Activated B cell treated with CpG ODN at 0.5 μM for 24 hours (primary cell): Measurements from ENCODE around the gene FCHSD2. TPM values are rescaled to one million over a fixed set of nuclear protein-coding genes. Genes with fewer than 3 reads are reported as not detected.
A peak's percentile ranks its signal among the peaks of the same experiment; 100 is the strongest.
"Not testable (repeated sequence)": the region's sequence is repeated elsewhere in the genome, so short reads cannot be mapped to it uniquely, and the experiment has no call there.

Source experiments
- ATAC-seq: fragments of 200-7000 bp; cut with Tn5 transposase; one replicate; pipeline ENCODE4 v1.10.0; 2021; ENCODE audit warnings: low read depth, mild to moderate bottlenecking, moderate library complexity
- CTCF ChIA-PET: fragments of 350-600 bp; sonication (Branson Sonifier 250); formaldehyde crosslinking; loops from one replicate; lab custom pipeline; 2021; ENCODE audit warnings: antibody characterized with exemption; lab: Charles Lee
- POLR2A ChIA-PET: fragments of 350-600 bp; sonication (Branson Sonifier 250); formaldehyde crosslinking; loops from one replicate; lab custom pipeline; 2021; ENCODE audit warnings: antibody characterized with exemption; lab: Charles Lee
- DNase-seq: peaks from one replicate; pipeline ENCODE4 v3.0.0; 2022
- H3K27ac Mint-ChIP-seq: one replicate; pipeline ENCODE4 v1.8.0; 2020; ENCODE audit warnings: mixed read lengths
- H3K27me3 Mint-ChIP-seq: one replicate; pipeline ENCODE4 v1.8.0; 2021; ENCODE audit warnings: mixed read lengths
- H3K36me3 Mint-ChIP-seq: one replicate; pipeline ENCODE4 v1.8.0; 2021; ENCODE audit warnings: low read depth, mixed read lengths
- H3K4me1 Mint-ChIP-seq: one replicate; pipeline ENCODE4 v1.8.0; 2021; ENCODE audit warnings: mixed read lengths
- H3K4me3 Mint-ChIP-seq: one replicate; pipeline ENCODE4 v1.8.0; 2020; ENCODE audit warnings: mild to moderate bottlenecking, mixed read lengths
- H3K9me3 Mint-ChIP-seq: one replicate; pipeline ENCODE4 v1.8.0; 2020; ENCODE audit warnings: mixed read lengths
- CTCF ChIP-seq: fragments of 200-600 bp; IDR thresholded peaks from one replicate; pipeline ENCODE4 v1.8.0; 2022; ENCODE audit warnings: antibody characterized with exemption, mild to moderate bottlenecking
- intact Hi-C: fragments of 100-400 bp; cut with micrococcal nuclease; formaldehyde crosslinking; loops from one replicate; pipeline ENCODE4 v1.15.1; 2024
- total RNA-seq: library from RNA; stranded (reverse); gene quantifications from 2 replicates; pipeline ENCODE4 v1.2.3, GENCODE V29; 2022

FCHSD2 gene
- total RNA-seq, 1 donor from 2014 or later = 207 TPM

- ChIA-PET POLR2A (interaction anchor here (0.7 kb wide), 1 partner anchor 10 kb away, joined by 3 read pairs; no protein-coding TSS in a partner anchor), CTCF (no interaction called here)
- Mint-ChIP-seq H3K27me3 (no peaks in the 10 kb centered on the region), H3K27ac (peak overlapping the region; percentile 43), H3K36me3 (peaks cover 47% of the 10 kb centered on the region), H3K4me3 (no peak overlapping the region), H3K9me3 (peaks cover 6% of the 10 kb centered on the region), H3K4me1 (peaks cover 85% of the 10 kb centered on the region)
- ATAC-seq (peak; percentile 33), DNase-seq (no peak)
- intact Hi-C loops = no loop called here
- TF ChIP-seq CTCF = no peak
Observed at GRCh38 chr11:73070653-73071052, 71.5 kb downstream of the FCHSD2 start.

- DNase-seq, POLR2A ChIA-PET, H3K27me3 Mint-ChIP-seq, H3K9me3 Mint-ChIP-seq, intact Hi-C loops, ATAC-seq, CTCF ChIA-PET, H3K4me3 Mint-ChIP-seq: not testable (repeated sequence)
- Mint-ChIP-seq H3K27ac (peak overlapping the region; percentile 60), H3K36me3 (peaks cover 61% of the 10 kb centered on the region), H3K4me1 (peaks cover 98% of the 10 kb centered on the region)
Observed at GRCh38 chr11:73061857-73062424, 80.2 kb downstream of the FCHSD2 start.

- CTCF ChIA-PET, H3K4me3 Mint-ChIP-seq, POLR2A ChIA-PET, ATAC-seq, H3K27me3 Mint-ChIP-seq, H3K9me3 Mint-ChIP-seq, intact Hi-C loops, DNase-seq: not testable (repeated sequence)
- Mint-ChIP-seq H3K36me3 (peaks cover 58% of the 10 kb centered on the region), H3K27ac (peak overlapping the region; percentile 60), H3K4me1 (peaks cover 95% of the 10 kb centered on the region)
Observed at GRCh38 chr11:73061434-73061833, 80.7 kb downstream of the FCHSD2 start.

- peaks cover 7% of the 10 kb centered on the region for H3K9me3 Mint-ChIP-seq
- no peak for TF ChIP-seq CTCF
- no peak for DNase-seq
- no peak overlapping the region for H3K4me3 Mint-ChIP-seq
- ATAC-seq = no peak
- ChIA-PET POLR2A (no interaction called here), CTCF (no interaction called here)
- peaks cover 59% of the 10 kb centered on the region for H3K36me3 Mint-ChIP-seq
- H3K4me1 Mint-ChIP-seq = peaks cover 92% of the 10 kb centered on the region
- intact Hi-C loops = no loop called here
- H3K27me3 Mint-ChIP-seq = no peaks in the 10 kb centered on the region
- peak overlapping the region; percentile 66 for H3K27ac Mint-ChIP-seq
Observed at GRCh38 chr11:73059915-73060314, 82.2 kb downstream of the FCHSD2 start.

- Mint-ChIP-seq H3K36me3 (peaks cover 63% of the 10 kb centered on the region), H3K4me3 (no peak overlapping the region), H3K9me3 (peaks cover 10% of the 10 kb centered on the region), H3K27me3 (no peaks in the 10 kb centered on the region), H3K4me1 (peaks cover 92% of the 10 kb centered on the region), H3K27ac (peak overlapping the region; percentile 66)
- ChIA-PET CTCF (no interaction called here), POLR2A (interaction anchor here (0.7 kb wide), 1 partner anchor 30 kb away, joined by 5 read pairs; no protein-coding TSS in a partner anchor)
- intact Hi-C loops = no loop called here
- no peak for TF ChIP-seq CTCF
- ATAC-seq (no peak), DNase-seq (no peak)
Observed at GRCh38 chr11:73058989-73059674, 83.0 kb downstream of the FCHSD2 start.
